Stimulated activated CD8-positive, alpha-beta memory T cell treated with anti-CD3 and anti-CD28 coated beads, Interleukin-2, amount 100 ng/mL, for 1 hour (primary cell): ENCODE data around the gene ADAMTS13.
A peak's percentile ranks its signal among the peaks of the same experiment; 100 is the strongest.

Experiments
- DNase-seq, 2 donors: peaks; one replicate each; pipeline ENCODE4 v3.0.0-alpha.2; 2020; ENCODE audit warnings: low read depth in 2 of 2

ADAMTS13 gene

DNA sequence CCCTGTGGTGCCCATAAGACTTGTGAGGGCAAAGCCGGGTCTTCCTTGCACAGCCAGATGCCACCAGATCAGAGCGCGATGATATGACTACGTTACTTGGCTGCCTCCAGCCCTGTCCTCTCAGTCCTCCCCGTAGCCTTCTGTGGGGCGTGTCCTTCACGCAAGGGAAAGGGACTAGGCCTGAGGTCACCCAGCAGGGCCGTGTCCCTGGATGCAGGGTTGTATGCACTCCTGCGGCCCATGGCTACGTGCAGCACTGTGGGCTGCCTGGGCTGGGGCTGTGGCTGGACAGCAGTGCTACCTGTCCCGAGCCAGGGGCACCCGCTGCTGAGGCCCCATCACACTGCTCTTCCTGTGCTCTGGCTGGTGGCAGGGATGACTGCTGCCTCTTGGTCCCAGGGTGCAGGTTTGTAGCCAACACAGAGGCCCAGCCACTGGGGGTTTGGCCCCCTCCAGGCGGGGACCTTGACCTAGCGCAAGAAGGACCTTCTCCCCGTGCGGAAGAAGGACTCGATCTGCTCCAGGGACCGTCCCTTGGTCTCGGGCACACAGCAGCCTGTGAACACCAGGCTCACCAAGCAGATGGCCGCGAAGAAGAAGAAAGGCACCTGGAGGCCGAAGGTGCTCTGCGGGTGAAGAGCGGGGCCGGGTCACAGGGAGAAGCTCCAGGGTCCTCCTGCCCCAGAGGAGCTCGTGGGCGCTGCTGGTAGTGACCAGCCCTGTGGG, 49.5 kb downstream of the ADAMTS13 start:
- DNase-seq: no peak

DNA sequence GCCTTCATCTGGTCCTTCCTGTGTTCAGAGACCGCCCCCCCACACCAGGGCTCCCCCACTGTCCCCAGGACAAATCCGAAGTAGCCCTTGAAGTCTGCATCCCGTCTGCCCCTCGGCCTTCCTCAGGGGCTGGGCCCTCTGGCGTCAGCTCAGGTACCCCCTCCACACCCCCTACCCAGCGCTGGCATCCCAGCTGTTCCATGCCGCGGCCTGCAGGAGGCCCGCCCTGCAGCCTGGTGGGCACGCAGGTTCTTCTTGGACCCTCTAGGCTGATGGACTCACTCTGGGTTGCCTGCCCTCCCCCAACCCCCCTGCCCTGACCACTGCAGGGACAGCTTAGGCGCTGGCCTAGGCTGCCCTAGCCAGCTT, 50.1 kb downstream of the ADAMTS13 start:
- DNase-seq: no peak

DNA sequence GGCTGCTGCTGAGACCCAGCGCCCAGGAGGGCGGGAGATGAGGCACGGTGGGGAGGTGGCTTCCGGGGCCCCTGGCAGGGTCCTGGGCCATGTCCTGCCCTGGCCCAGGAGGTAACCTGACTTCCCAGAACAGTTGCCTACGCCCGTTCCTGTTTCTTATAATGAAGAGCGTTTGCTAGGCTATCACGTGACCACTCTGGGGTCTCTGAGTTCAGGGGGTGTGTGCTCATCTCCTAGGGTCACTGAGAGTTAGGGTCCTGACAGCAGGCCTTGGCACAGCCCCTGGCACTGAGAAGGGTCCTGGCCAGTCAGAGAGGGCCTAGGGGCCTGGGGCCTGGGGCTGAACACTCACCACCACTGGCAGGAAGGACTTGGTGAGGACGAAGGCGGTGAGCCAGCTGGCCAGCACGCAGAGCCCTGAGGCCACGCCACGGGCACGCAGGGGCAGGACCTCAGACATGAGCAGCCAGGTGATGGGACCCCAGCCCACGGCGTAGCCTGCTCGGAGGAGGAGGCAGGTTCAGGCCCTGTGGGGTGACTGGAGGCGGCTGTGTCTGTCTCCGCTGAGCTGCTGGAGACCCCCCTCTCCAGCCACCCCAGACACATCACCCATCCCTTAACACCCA, 50.7 kb downstream of the ADAMTS13 start:
- no peak for DNase-seq

DNA sequence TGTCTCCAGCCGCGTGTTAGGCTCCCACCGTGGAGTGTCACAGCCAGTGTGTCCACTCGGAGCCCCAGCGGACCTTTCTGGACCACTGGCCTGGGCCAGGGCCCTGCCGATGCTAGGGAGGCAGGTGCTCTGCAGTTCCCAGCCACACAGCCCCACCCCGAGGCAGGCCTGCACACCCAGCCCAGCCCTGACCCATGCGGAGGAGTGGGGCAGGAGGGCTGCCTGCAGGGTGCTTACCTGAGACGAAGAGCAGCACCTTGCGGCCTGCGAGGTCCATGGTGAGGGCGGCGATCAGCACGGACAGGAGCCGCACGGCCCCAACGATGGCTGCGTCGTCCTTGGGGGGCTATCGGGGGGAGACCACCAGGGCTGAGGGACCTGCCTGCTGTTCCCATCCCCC, 51.6 kb downstream of the ADAMTS13 start:
- DNase-seq: no peak

DNA sequence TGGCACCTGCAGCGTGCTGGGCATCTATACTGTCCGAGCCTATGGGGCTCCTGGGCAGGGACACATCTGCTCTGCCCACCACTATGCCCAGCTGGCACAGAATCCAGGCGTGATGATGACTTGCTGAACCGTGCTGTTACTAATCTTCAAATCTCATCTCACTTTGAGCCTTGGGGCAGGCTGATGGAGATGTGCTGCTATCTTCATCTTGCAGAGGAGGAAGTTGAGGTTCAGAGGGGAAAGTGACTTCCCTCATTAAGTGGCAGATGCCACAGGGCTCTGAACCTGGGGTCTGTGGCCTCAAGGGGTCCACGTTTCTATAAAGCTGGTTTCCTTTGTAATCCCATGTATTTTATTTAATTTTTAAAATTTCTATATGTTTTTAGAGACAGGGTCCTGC, 52.0 kb downstream of the ADAMTS13 start:
- DNase-seq: no peak

DNA sequence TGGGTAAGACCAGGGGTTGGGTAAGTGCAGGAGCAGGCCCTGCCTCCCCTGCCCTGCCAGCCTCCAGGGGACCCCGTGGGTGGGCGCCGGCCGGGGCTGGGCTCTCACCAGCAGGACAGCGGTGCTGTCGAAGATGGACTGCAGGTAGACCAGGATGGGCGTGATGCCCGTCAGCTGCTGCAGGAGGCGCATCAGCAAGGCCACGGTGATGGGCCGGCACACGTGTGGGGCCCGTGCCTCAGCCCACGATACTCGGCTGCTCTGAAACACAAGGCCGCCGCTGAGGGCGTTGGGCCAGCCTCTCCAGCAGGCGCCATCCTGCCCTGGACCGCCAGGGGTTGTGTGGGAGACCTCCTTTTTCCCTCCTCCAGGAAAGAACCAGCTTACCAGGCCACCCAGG, 52.7 kb downstream of the ADAMTS13 start:
- no peak for DNase-seq

DNA sequence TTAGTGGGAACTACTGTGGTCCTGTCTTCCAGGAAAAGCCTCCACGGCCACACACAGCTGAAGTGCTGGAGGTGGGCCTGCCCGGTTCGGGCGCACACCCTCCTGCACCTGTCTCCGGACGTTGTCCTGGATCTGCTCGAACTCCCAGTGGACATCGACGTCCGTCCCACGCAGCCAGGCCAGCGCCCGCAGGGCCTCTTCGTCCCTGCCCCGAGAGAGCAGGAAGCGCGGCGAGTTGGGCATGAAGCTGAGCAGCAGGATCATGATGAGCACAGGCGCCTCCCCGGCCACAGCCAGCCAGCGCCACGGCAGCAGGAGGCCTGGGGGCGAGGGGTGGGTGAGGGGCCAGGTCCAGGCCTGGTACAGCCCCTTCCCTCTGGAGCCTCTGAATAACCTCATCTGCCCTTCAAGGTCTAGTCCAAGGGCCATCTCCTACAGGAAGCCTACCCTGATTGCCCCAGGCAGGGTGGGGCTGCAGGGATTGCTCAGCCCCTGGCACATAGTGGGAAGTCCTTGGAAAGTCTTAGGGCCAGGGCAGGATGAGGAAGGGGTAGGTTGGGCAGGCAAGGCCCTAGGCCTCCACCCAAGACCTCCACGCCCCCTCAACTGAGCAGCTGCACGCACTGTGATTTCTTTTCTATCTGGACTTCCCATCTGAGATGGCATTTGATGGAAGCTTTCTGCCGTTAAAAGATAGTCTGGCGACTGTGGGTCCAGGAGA, 53.3 kb downstream of the ADAMTS13 start:
- no peak for DNase-seq

DNA sequence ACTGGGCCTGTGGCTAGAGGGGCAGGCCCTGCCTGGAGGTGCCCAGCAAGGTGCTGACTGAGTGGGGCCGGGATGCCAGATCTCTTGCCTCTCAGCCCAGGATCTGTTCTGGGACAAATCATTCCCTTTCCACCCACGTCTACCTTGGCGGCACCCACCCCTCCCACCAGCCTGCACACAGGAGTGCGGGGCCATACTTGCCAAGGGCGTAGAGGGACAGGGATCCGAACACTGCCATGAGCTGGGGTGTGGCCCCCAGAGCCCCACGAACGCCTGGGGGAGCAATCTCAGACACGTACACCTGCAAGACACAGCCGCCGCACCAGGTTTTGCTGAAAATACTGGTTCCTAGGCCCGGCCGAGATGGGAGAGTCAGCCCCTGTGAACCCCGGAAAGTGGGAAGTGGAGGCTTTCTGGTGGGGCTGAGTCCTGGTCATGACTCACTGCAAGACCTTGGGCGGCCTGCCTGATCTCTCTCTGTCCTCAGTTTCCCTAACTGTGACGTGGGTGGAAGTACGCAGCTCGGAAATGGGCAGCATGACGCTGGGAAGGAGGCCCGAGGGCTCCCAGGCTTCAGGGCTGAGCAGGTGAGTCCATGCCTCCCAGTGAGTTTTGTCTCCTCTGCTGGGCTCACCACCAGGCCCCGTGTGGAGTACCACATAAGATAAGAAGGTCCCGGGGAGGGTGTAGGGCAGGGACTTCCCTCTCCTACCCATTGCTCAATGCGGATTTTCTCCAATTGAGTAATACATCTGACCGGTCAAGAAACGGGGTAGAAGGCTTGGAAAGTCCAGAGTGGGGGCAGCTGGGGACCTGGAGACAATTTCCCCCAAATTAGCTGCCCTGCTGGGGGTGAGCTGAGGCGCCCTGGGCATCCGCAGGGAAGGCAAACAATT, 54.1 kb downstream of the ADAMTS13 start:
- no peak for DNase-seq

DNA sequence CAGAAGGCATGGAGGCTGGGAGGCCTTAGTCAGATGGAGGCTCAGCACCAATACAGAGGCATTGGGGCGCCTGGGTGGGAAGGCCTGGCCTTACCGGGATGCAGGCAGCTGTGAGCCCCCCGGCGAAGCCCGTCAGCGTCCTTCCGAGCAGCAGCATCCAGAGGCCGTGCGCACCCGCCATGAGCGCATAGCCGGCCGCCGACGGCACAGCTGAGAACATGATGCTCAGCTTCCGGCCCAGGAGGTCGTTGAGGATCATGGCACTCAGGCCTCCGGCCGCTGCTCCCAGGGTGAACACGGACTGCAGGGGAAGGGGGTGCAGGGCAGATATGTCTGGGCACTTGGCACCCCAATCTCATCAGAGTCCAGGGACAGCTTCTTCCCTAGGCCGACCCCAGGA, 54.8 kb downstream of the ADAMTS13 start:
- no peak for DNase-seq

DNA sequence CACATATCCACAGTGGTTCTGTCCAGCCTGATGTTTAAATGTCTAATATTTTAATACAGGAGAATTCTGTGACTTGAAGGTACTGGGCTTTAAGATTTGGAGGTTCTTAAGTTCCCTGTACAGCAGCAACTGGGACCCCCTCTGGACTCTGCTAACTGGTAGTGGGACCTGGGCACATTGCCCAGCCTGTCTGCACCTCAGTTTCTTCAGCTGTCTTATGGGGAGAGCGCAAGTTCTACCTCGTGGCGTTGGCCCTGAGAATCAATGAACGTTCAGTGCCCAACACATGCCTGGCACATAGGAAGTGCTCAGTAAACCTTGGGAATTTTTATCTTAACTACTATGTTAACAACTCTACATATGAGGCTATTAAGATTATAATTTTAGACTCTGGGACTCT, 55.3 kb downstream of the ADAMTS13 start:
- no peak for DNase-seq

DNA sequence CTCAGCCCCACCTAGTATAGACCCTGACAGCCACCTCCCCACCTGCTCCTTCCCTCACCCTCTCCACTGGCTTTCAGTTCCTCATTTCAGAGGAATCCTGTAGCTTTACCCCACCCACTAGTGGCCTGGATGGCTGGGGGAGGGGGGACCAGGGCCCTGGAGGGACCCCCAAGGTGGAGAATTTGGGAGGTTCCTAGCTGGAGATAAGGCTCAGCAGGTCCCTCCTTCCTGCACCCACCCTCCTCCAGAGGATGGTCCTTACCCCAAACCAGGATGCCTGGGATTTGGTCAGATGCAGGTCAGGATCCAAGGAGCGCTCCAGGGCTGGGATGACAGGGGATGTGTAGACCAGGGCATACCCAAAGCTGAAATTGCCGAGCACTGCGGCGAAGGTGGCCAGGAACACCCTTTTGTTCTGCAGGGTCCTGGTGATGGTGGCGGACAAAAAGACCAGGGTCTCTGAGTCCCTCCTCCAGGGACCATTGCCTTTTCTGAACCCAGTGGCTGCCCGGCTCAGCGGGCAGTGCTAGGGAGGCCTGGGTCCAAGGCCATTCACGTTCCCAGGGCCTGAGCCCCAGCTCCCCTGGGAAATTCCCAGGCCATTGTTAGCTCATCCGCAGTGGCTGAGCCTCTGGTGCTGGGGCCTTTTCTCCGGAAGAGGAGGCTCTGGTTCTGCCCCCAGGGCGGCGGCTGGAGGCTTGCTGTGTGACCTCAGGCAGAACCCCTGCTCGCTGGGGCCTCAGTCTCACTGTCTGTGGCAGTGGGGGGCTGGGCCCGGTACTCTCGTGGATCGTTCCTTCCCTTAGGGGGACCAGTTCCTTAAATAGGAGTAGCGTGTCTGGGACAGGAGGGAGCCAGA, 56.1 kb downstream of the ADAMTS13 start:
- no peak for DNase-seq

DNA sequence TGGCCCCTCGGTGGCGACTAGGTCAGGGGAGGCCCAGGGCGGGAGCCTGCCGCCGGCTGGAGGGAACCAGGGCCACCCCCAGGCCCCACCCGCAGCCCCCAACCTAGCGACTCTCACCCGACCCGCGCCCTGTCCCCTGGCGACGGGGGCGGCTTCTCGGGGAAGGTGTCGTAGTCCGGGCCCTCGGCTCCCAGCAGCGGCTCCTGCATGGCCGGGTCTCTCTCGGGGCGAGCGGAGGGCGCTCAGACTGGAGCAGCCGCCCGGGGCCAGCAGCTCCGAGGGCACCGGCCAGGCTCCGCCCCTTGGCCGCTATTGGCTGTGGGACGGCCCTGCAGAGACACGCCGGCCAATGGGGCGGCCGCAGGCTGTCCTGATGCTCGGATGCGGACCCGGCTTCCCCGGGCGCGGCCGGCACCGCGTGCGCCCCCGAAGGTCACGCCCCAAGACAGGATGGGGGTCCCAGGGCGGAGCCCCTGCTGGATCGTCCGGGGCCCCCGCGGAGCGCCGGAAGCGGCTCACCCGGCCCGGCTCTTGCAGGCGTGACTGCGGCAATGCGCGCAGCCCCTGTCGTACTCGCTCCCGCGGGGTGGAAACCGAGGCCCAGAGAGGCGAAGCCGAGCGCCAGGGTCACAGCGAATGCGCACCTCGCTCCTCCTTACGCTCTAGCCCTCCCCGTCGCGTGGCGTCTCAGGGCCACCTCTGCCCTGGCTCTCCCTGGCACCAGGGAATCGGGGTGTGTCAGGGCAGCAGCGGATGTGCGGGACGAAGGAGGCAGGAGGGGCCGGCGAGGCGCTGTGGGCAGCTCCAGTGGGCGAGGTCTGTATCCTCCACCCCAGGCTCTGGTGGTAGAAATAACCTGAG, 56.9 kb downstream of the ADAMTS13 start, which contains the start of gene SLC2A6:
SLC2A6 (minus strand) TSS at position 249 of the 861 bp plus-strand sequence; CDS start at position 209, 40 bp downstream.
- DNase-seq: peak; percentile 68

DNA sequence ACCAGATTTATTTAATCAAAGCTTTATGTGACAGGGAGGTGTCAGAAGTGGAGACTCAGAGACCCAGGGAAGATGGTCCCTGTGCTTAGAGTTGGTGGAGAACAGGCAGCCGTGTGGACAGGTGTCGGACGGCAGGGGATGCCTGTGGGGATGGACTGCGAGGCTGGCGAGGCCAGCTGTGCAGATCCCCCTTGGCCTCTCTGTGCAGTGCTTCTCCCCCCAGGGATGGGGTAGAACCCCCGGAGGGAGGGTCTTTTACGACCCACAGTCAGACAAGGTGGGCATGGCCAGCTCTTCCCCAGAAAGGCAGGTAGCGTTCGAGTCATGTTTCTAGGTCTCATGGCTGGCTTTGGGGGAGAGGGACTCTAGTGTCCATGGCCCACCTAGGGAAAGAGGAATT, 61.4 kb downstream of the ADAMTS13 start:
- DNase-seq: no peak

DNA sequence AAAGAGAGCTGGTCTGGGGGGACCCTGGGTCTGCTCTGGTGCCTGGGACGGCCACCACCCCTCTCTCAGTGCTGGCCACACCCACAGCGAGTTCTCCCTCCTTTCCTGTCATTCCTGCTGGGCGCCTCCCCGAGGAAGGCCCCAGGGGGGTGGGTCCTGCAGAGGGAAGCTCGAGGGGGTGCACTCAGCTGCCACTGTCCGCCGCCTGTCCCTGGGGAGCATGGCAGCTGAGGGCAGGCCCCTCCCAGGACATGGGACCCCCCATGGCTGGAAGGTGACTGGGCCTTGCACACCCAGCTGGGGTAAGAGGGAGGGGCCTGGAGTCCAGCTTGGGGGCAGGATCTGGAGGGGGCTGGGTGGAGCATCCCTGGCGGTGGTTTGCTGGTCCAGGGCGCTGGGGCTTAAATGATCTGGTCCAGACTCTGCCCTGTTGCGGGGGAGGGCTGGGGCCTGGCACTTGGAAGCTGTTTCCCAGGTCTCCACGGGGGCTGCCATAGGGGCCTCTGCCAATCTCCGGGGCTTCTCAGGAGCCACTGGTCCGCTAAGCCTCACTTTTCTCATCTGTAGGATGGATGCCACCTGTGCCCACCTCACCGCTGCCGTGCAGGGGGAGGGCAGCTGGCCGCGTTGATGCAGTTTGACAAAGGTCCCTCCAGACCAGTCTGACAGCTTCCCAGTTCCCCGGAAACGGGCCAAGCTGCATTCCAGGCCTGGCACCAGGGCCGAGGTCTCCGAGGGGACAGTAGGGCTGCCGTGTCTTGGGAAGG, 62.7 kb downstream of the ADAMTS13 start:
- no peak for DNase-seq

DNA sequence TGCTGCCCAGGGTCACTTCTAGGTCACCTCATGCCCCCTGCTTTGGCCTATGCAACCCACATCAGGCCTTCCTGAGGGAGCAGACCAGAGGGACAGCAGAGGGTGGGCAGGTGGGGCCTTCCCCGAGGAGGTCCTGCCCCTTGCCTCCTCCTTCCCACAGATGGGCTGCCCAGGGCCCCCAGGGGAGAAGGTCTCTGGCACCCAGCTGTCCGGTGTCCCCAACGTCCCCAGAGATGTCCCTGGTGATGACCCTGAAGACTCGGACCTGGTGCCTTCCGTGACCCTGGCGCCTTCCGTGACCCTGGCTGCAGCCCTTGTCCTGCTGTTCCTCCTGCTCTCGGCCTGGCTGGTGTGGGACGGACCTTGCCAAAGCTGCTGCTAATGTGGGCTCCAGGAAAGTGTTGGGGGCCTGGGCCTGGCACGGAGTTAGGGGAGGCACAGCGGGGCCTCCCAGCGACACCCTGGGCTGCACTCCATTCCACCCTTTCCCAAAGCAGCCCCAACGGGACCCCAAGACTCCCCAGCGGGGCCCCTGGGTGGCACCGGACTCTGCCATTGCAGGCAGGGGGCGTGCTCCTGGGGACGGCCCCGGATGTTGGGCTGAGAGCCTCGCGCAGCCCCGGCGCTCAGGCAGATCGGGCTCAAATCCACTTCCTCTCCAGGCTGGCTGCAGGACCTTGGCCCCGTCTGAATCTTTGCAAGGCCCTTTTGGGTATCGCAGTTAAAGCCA, 63.5 kb downstream of the ADAMTS13 start:
- DNase-seq: no peak

DNA sequence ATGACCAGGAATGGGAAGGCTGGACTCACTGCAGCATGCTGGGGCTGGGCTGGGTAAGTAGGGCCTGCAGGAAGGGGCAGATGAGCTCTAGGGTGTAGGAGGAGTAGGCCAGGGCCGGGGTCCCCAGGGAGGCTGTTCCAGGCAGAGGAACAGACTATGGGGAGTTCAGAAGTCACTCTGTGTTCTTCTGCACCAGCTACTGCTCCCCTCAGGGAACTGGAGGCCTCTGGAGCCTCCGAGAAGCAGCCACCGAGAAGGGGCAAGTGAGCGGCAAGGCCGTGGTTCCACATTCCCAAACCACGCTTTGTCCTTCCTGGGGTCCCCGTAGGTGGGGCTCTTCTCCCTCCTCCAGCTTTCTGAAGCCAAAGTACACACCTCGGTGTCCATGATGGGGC, 65.2 kb downstream of the ADAMTS13 start:
- no peak for DNase-seq

DNA sequence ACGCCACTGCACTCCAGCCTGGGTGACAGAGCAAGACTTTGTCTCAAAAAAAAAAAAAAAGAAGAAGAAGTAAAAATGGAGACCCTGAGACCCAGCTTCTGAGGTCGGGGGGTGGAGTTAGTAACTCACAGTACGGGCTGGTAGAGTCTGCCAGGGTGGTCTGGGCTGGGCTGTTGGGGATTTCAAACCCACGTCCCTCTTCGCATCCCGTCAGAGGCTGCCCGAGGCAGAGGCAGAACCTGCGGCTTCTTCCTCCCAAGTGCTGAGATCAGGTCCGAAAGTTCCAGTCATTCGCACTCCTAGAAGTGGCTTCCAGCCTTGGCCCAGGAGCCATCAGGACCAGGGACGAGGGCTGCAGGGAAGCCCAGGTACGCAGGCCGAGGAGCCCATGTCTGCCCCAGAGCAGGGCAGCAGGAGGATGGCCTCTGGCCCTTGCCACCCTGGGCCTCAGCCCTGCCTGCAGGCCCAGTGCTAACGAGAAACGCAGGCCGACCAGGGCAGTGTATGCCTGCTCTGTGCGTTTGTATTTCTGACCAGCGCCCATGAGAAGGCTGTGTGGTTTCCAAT, 66.6 kb downstream of the ADAMTS13 start:
- no peak for DNase-seq
